HG03469 (cell line): ENCODE results near the gene KLHL6.
A peak's percentile ranks its signal among the peaks of the same experiment; 100 is the strongest.
"Not testable (repeated sequence)": the region's sequence is repeated elsewhere in the genome, so short reads cannot be mapped to it uniquely, and the experiment has no call there.

Source experiments
- ATAC-seq: cut with Tn5 transposase; IDR thresholded peaks from one replicate; pipeline ENCODE4 v1.9.1; 2021; ENCODE audit warnings: mild to moderate bottlenecking, moderate library complexity, moderate number of reproducible peaks; ENCODE audit not compliant: unreplicated experiment

KLHL6 gene

GRCh38 chr3:183449791-183450190 lies 105.7 kb downstream of the KLHL6 start:
- no peak for ATAC-seq

GRCh38 chr3:183449391-183449790 lies 106.1 kb downstream of the KLHL6 start:
- no peak for ATAC-seq

- no peak for ATAC-seq
These were observed 107.0 kb downstream of the KLHL6 start for GRCh38 chr3:183448369-183449128.

- peak; percentile 46 for ATAC-seq
These were observed 108.1 kb downstream of the KLHL6 start for GRCh38 chr3:183447206-183448001.

GRCh38 chr3:183446838-183447205 lies 108.7 kb downstream of the KLHL6 start:
- ATAC-seq, result no peak

- no peak for ATAC-seq
These were observed 110.8 kb downstream of the KLHL6 start for GRCh38 chr3:183444748-183445147.

GRCh38 chr3:183443395-183444385 lies 111.8 kb downstream of the KLHL6 start:
- no peak for ATAC-seq

- no peak for ATAC-seq
These were observed 112.5 kb downstream of the KLHL6 start for GRCh38 chr3:183442994-183443393.

GRCh38 chr3:183440521-183440920 lies 115.0 kb downstream of the KLHL6 start:
- not testable (repeated sequence) for ATAC-seq

GRCh38 chr3:183439515-183439914 lies 116.0 kb downstream of the KLHL6 start:
- ATAC-seq, result no peak

GRCh38 chr3:183438735-183439134 lies 116.8 kb downstream of the KLHL6 start:
- no peak for ATAC-seq

GRCh38 chr3:183437666-183438564 lies 117.6 kb downstream of the KLHL6 start:
- no peak for ATAC-seq
